Pancreas (tissue), 10 donors: Measurements from ENCODE around the gene STAT3. TPM values are rescaled to one million over a fixed set of nuclear protein-coding genes. Genes with fewer than 3 reads are reported as not detected.

Experiments used
- ATAC-seq, 4 donors: fragments of 200-7000 bp; cut with Tn5 transposase; one replicate each; pipeline versions ENCODE4 v1.8.0 to v1.9.1; 2020; ENCODE audit warnings: mild to moderate bottlenecking in 4 of 4, moderate library complexity in 4 of 4
- DNase-seq, 6 donors: peaks; one replicate each; pipeline ENCODE4 v3.0.0-alpha.2; 2020
- FAIRE-seq: peaks from 2 replicates; lab custom pipeline; 2012; peaks lifted over from hg19 to GRCh38; lab: Jason Lieb, UNC
- H3K27ac ChIP-seq, 4 donors: fragments of 200-600 bp; sonication (generic); 1 replicate in 3 of 4; 2 replicates in 1 of 4; pipeline versions ENCODE4 v1.5.0 to v1.8.0; 2020
- H3K27me3 ChIP-seq, 4 donors: fragments of 200-600 bp; one replicate each; pipeline ENCODE4 v1.8.0; 2021
- H3K36me3 ChIP-seq, 3 donors: fragments of 200-600 bp; sonication (generic) in 1 of 3; one replicate each; pipeline versions ENCODE4 v1.5.0 to v1.8.0; 2020 to 2021
- H3K4me1 ChIP-seq, 3 donors: fragments of 200-600 bp; one replicate each; pipeline ENCODE4 v1.8.0; 2021
- H3K4me3 ChIP-seq, 4 donors: fragments of 200-600 bp; sonication (generic) in 2 of 4; one replicate each; pipeline versions ENCODE4 v1.5.0 to v1.8.0; 2020 to 2021
- H3K9me3 ChIP-seq, 4 donors: fragments of 200-600 bp; one replicate each; pipeline ENCODE4 v1.8.0; 2021
- WGBS, 2 donors: extraction: QIAGEN DNeasy Blood & Tissue Kit; methylation state at CpG; one replicate each; pipeline ENCODE4 v1.1.7; 2013; 5-methylcytosine and 5-hydroxymethylcytosine counted together
- intact Hi-C, 3 donors: fragments of 100-400 bp; cut with DNase I; formaldehyde crosslinking; loops; one replicate each; pipeline versions ENCODE4 v1.11.1 to v1.14.2; 2022
- polyA plus RNA-seq, 2 donors: library from polyadenylated mRNA; stranded (reverse); fragments of 200-250 nt; gene quantifications; one replicate each; pipeline ENCODE4 v1.2.3, GENCODE V29; 2013
- total RNA-seq, 6 donors: library from RNA; stranded (reverse); fragmentation: NEBNext Ultra II Directional in 4 of 6; extraction: Animal tissue kit (Norgen Biotek cat#: 25700) in 4 of 6; gene quantifications; one replicate each; pipeline versions ENCODE4 v1.2.1 to v1.2.4, GENCODE V29; 2021 to 2023
- TF ChIP-seq, protein P1 (sequence below), 4 donors: fragments of 200-600 bp; sonication (generic) in 3 of 4; IDR thresholded peaks; one replicate each; pipeline versions ENCODE4 v1.5.0 to v1.8.0; 2021; ENCODE audit warnings: antibody characterized with exemption in 4 of 4
- donor health status: healthy with polysubstance abuse.
- donor health status: DM: no; HTN: no; CAD: no; lungs with moderate emphysema.
- donor health status: DM: no; HTN: no; CAD: no.
- donor health status: control.
- donor health status: control.
- donor health status: Bipolar disorder and iron deficiency.
- donor health status: DM: yes; HTN: yes; CAD: no.
- donor health status: DM: no; HTN: no; CAD: no.
- donor health status: DM: no; HTN: no; CAD: no.
- donor health status: DM: yes; HTN: yes; CAD: no.

Gene STAT3
- total and polyA plus RNA-seq, 8 donors, result 37.9 to 127 (median 70.6) TPM

GRCh38 chr17:42274253-42274542, 114.0 kb downstream of the STAT3 start:
- TF ChIP-seq, protein P1, sequence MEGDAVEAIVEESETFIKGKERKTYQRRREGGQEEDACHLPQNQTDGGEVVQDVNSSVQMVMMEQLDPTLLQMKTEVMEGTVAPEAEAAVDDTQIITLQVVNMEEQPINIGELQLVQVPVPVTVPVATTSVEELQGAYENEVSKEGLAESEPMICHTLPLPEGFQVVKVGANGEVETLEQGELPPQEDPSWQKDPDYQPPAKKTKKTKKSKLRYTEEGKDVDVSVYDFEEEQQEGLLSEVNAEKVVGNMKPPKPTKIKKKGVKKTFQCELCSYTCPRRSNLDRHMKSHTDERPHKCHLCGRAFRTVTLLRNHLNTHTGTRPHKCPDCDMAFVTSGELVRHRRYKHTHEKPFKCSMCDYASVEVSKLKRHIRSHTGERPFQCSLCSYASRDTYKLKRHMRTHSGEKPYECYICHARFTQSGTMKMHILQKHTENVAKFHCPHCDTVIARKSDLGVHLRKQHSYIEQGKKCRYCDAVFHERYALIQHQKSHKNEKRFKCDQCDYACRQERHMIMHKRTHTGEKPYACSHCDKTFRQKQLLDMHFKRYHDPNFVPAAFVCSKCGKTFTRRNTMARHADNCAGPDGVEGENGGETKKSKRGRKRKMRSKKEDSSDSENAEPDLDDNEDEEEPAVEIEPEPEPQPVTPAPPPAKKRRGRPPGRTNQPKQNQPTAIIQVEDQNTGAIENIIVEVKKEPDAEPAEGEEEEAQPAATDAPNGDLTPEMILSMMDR (IDR thresholded peaks at IDR 0.05), result no peak
- intact Hi-C loops, result no loop called here
- no peaks in the 10 kb centered on the region for H3K9me3 ChIP-seq
- no peaks in the 10 kb centered on the region for H3K36me3 ChIP-seq
- peaks cover 0 to 12% (median 0%) of the 10 kb centered on the region in 3 donors for H3K4me1 ChIP-seq
- no peak overlapping the region for H3K27ac ChIP-seq
- no peaks in the 10 kb centered on the region for H3K27me3 ChIP-seq
- ATAC-seq (no peak), FAIRE-seq (no peak), DNase-seq (no peak)
- 76 to 78% methylated on average over 3 of the region's 3 CpGs for WGBS, 2 donors
- no peak overlapping the region for H3K4me3 ChIP-seq

- WGBS, 2 donors, result 63 to 67% methylated on average over 7 of the region's 7 CpGs
- no peak overlapping the region for H3K4me3 ChIP-seq
- no peaks in the 10 kb centered on the region for H3K27me3 ChIP-seq
- H3K4me1 ChIP-seq, result peaks cover 0 to 12% (median 0%) of the 10 kb centered on the region in 3 donors
- no peak overlapping the region for H3K27ac ChIP-seq
- H3K36me3 ChIP-seq, result no peaks in the 10 kb centered on the region
- no peak for FAIRE-seq
- ATAC-seq, result no peak
- intact Hi-C loops, result no loop called here
- no peak for DNase-seq
- no peaks in the 10 kb centered on the region for H3K9me3 ChIP-seq
- TF ChIP-seq, protein P1 (IDR thresholded peaks at IDR 0.05), result no peak
Observed at GRCh38 chr17:42273474-42274252, 114.6 kb downstream of the STAT3 start.

DNA sequence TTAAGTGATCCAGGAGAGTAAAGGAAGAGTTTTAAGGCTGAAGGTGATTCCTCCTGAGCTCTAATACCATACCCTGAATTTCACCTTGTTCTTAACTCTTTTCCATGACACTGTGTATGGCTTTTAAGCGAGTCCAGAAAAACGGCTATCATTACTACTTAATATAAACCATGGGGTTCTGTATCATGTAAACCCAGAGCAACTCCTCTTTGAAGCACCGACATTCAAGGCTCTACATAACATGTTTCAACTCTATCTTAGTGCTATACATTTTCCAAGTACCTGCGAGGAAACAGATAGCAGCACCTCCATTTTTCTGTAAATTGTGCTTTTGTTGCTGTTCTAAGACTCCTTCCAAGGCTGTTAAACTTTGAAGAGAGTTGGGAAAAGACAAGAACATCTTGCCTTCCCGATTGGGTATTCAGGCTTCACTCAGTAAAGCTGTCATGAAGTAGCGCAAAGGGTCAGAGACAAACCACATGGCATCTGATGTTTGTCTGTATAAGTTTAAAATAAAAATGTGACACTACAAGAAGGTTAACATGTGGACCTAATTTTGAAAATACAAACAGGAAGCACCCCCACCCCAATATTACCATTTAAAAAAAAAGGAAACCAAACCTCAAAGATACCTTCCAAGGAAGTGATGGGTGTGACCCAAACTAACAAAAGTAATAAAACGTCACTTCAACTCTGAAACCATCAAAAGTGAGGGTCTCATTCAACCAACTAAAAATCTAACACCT, 115.9 kb downstream of the STAT3 start:
- WGBS, 2 donors, result 80 to 84% methylated on average over 7 of the region's 7 CpGs
- H3K4me3 ChIP-seq, result no peak overlapping the region
- H3K4me1 ChIP-seq, result peaks cover 0 to 12% (median 0%) of the 10 kb centered on the region in 3 donors
- H3K9me3 ChIP-seq, result no peaks in the 10 kb centered on the region
- no peak overlapping the region for H3K27ac ChIP-seq
- intact Hi-C loops, result no loop called here
- FAIRE-seq (no peak), DNase-seq (no peak), ATAC-seq (no peak)
- TF ChIP-seq, protein P1 (IDR thresholded peaks at IDR 0.05), result no peak
- H3K36me3 ChIP-seq, result no peaks in the 10 kb centered on the region
- H3K27me3 ChIP-seq, result no peaks in the 10 kb centered on the region

DNA sequence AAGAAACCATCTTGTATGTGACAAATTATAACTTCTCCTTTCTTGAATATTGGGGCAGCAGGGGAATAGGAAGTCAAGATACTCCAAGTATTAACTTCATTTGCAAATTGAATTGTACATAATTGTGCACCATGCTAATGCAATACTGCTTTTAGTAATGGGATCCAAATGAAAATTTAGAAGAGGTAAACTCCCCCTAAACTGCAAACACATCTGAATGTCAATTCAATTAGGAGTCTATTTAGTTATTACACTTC, 116.5 kb downstream of the STAT3 start:
- no peak for FAIRE-seq
- H3K27ac ChIP-seq, result no peak overlapping the region
- intact Hi-C loops, result no loop called here

More for the DNA sequence above, 116.5 kb downstream of the STAT3 start:
- DNase-seq, result no peak
- H3K27me3 ChIP-seq, result no peaks in the 10 kb centered on the region
- peaks cover 0 to 12% (median 0%) of the 10 kb centered on the region in 3 donors for H3K4me1 ChIP-seq
- no peaks in the 10 kb centered on the region for H3K36me3 ChIP-seq
- no peak for ATAC-seq
- H3K9me3 ChIP-seq, result no peaks in the 10 kb centered on the region
- no peak overlapping the region for H3K4me3 ChIP-seq
- TF ChIP-seq, protein P1 (IDR thresholded peaks at IDR 0.05), result no peak
